Activated T-cell treated with anti-CD3 and anti-CD28 coated beads for 24 hours (primary cell): ENCODE data around the gene KCTD15.

Source experiments
- DNase-seq: peaks from one replicate; pipeline ENCODE4 v3.0.0-alpha.2; 2020; ENCODE audit warnings: low read depth

KCTD15 gene

DNA sequence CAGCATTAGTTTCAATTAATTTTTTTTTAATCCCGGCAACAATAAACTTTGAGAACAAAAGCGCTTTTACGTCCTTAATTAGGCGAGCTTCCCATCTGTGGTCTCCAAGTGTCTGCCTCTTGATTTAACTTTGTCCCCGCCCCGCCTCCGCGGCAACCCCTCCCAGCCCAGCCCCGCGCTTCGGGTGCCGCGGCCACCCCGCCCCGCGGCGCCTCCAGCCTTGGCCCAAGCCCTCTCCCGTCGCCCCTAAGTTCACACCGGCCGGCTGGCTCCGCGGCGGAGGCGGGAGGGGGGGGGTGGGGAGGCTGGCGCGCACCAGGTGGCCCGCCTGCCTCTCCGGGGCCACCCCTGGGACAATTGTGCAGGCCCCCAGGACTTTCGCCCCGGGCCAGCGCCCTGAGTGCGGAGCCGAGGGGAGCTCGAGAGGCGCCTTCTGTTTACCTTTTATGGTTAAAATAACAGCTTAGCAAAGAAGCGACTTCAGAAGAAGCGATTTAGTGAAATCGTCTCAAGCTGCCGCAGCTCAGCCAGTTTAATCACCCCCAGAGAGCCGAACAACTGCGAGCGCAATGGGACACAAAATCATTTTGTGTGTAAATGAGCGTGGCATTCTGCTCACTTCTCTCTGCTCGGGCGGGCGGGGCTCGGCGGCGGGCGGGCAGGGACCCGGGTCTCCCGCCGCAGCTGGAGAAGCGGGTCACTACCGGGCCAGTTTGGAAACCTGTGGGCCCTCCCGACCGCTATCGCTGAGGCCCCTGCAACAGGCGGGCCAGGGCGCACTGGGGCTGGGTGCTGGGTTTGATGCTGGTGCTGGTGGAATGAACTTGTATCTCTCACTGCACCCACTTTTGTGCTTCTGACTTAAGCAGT is 1.4 kb downstream of the KCTD15 start:
- no peak for DNase-seq

DNA sequence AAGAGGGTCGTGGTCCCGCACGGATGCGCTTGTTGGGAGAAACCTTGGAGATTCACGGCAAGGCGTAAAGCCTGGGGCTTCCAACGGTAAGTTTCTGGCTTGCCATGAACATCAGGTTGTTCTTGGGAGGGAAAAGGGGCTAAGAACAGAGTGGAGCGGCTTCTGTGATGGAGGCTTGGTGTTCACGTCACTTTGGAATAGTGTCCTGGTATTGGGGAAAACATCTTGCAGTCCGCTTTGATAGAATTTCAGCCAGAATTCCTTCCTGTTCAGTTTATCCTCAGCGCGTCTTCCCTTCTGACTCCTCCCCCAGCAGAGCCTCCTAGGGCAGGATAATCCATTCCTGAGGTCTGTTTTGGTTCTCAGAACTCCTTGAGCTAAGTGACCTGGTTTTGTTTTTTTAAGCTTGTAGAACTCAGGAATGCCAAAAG is 2.0 kb downstream of the KCTD15 start:
- DNase-seq, result no peak

DNA sequence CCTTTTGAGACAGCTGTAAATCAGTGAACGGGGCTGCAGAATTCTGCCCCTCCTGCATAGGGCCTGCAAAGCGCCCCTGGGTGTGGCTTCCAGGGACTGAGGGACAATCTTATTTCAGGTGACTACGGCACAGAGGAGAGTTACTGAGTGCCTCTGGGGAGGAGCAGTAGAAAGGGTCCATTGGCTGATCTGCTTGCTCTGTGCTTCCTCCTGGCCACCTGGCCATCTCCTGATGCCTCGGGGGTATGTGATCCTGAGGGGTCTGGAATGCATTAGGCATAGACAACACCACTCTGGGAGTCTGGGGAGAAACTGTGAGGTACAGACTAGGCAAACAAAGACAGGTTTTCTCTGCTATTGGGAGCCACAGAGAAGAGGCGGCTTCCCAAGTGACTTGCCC is 2.8 kb downstream of the KCTD15 start:
- DNase-seq, result no peak

DNA sequence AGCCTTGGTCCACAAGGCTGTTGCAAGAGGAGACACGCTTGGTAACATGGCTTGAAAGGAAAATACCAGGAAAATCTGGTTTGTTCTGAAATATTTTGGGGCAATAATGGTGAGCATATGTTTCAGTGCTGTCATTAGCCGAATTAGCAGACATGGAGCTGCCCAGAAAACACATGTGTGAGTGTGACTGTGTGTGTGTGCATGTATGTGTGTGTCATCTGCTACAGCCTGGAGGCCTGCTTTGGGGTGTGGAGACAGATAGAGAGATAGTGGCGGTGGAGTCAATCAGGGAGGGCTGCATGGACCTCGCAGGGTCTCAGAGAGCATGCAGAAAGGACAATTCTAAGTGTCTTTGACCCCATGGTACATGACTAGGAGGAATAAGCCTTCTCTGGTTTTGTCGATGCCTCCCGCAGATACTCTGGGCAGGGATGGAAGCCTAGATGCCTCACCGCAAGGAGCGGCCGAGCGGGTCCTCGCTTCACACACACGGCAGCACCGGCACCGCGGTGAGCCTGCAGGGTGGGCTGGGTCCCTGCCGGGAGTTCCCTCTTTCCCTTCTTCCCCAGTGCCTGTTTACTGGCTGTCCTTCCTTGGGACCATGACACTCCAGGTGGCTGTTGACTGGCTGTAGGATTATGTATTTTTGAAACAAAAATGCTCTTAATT is 3.5 kb downstream of the KCTD15 start:
- no peak for DNase-seq

DNA sequence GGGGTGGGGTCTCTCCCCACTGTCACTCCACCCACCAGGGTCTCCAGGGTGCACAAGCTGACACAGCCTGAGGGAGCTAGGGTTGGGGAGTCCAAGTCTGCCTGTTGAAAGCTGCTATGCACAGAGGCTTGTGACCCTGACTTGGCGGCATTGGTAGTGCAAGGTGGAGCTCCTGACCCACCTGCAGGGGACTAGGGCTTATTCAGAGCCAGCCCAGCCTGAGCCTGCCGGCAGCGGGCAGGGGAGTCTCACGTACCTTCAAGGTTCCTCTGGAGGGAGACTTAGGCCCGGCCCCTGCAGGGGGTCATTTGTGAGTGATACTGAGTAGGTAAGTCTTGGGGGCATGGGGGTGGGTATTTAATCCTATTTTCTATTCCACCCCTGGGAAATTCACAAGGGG is 4.7 kb downstream of the KCTD15 start:
- no peak for DNase-seq

DNA sequence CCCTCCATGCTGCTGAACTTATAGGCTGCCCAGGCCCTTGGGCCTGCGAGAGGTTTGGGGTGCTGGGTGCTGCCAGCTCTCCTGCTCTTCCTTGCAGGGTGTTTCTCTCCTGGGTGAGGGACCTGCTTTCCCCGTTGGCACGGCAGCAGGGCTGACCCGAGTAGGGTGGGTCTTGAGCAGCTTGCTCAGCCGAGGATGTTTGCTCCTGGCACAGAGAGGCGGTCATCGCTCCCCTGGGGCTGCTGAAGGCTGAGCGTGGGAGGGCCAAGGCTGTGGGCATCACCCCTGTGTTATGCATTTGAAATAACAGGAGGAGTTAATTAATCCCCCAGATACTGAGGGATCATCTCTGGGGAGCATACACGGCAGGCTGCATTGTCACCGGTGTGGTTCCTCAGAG is 5.3 kb downstream of the KCTD15 start:
- DNase-seq, result no peak

DNA sequence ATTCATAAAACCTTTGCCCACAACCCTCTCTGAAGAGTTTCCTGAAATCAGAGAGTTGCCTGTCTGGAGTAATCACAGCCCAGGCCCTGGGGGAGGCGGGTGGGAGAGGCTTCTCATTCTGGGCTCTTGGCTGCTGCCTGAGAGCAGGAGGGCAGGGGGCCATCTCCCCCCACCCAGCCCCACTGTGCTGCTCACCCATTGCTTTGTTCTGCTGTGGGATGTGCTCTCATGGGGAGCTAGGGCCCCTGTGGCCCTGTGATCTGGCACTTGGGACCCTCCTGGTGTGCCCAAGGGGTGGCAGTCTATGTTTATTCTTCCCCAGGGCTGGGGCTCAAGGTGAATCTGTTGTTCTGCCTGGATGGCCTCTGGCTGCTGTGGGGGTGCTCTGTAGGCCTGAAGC is 6.1 kb downstream of the KCTD15 start:
- no peak for DNase-seq

DNA sequence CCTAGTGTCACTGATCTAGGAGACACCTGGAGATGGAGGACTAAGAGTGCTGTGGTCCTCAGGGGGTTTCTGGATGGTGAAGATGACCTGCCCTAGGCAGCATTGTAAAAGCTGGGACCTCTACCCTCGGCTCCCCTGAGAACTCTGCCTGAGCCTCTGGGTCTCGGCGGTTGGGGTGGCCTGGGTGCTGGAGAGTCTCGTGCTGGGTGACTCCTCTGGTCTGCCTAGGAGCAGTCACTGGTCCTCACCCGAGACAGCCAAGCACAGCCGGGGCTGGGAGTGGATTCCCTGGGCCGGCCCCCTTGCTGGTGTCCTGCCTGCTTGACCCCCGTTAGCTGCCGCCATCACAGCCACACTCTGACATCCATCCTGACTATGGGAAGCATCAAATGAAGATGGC is 6.7 kb downstream of the KCTD15 start:
- no peak for DNase-seq

DNA sequence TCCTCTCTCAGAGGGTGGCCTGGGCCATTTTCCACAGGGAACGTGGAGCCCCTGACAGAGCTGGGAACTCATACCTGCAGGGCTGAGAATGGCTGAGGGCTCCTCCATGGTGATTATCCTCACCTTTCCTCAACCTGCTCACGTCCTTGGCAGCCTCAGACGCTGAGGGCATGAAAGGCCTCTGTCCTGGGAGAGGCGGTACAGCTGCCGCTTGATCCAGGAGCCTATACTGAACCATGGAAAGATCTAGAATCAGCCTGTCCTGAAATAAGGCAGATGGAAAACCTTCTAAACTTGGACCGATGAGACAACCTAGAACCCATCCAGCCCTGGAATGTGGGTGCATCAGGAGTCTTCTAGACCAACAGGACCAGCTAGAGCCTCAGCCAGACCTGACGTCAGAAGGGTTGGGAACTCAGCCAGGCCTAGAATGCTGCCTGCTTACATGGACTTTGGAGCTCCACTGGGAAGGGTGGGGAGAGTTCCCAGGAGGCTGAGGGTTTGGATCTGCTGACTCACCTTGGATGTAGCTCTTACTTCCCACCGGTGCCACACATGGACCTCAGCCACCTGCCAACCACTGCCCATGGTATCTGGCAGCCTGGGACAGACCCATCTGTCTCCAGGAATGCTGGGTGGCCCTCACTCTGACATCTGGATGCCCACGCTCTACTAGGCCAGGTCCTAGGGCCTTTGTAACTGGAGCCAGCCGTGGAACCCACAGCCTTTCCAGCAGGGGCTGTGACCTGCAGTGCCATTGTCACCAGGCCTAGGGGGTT is 7.5 kb downstream of the KCTD15 start:
- no peak for DNase-seq

DNA sequence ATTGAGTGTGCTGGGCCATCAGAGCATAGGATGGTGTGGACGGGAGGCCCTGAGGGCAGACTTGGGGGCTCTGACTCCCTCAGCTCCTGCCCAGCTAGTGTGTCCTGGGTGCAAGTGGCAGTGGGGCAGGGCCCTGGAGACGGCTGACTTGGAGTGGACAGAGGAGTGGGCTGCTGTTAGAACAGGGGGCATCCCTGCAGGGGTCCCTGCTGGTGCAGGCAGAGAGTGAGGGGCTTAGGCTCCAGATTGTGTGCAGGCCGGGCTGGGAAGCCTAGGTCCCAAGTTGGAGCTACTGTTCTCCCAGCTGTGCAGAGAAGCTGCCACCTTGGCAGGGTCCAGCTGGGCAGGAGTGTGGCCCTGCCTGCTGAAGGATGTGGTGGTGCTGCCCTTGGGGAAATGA is 8.6 kb downstream of the KCTD15 start:
- no peak for DNase-seq

DNA sequence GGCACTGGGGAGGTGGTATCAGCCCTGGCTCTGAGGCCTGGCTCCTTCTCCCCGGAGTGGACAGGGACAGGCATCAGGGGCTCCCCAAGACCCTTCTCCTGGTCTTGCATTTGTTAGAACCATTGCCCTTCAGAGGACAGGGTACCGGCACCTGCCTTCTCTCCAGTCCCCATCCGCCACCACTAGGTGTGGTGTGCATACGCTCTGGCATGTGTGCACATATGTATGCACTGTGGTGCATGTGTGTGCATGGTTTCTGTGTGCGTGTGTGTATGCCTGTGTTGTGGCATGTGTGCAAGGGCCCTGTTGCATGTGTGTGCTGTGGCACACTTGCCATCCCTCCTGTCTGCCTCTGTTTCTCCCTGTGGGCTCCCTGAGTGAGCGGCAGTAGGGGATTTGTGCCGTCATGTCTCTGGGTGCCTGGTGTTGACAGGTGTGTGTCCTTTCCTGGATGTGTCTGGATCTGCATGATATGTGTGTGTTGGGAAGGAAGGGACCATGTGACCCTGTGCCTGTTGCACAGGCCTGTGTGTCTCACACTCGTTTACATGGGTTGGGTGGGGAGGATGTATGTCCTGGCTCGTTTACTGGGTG is 9.3 kb downstream of the KCTD15 start:
- no peak for DNase-seq

DNA sequence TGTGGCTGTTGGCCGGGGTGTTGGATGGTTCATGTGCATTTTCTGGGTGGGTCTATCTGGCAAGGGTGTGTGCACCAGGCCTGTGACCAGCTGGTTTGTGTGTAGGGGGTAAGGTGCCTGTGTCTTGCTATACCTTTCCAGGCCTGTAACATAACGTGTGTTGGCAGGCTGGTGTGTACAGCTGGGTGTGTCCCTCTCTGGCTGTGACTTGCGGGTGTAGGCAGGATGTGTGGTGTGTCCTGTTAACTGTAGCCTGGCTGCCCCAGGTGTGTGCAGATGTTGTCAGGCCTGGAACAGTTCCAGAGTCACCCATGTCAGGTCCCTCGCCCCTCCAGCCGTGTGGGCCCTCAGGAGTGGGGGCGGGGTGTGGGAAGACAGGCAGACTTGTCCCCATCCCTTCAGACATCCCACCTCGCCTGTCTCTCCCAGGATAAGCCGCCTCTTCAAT is 9.8 kb downstream of the KCTD15 start:
- DNase-seq, result no peak

DNA sequence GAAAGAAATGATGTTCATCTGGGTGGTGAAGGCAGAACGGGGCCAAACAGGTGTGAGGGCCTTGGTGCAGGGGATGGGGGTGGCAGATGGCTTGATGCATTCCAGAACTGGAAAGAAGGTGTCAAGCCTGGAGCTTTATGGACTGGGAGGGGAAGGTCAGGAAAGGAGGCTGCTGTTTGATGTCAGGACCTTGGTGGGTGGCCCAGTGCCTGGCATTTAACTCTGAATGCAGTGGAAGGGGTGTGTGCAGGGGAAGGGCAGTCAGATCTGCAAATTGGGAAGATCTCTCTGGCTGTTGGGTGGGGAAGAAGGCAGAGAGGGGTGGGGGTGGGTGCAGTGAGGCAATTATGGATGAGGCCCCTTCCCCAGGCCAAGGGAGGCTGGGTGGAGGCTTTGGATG is 11.7 kb downstream of the KCTD15 start:
- no peak for DNase-seq

DNA sequence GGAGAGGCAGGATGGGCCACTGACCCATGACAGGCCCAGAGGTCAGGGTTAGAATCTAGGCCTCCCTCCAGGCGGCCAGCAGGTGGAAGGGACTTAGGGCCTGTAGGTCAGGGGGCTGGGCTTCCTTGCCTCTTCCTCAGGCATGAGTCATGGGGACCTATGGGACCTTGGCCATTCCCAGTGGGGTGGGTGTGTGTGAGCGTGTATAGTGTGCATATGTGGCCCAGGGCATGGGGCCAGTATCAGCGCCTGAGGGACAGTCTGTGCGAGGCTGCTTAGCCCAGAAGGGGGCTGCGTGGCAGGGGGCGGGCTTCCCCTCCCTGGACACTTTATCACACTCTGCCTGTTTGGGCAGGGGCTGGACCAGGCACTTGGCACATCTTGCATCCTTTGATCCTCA is 13.3 kb downstream of the KCTD15 start:
- no peak for DNase-seq

DNA sequence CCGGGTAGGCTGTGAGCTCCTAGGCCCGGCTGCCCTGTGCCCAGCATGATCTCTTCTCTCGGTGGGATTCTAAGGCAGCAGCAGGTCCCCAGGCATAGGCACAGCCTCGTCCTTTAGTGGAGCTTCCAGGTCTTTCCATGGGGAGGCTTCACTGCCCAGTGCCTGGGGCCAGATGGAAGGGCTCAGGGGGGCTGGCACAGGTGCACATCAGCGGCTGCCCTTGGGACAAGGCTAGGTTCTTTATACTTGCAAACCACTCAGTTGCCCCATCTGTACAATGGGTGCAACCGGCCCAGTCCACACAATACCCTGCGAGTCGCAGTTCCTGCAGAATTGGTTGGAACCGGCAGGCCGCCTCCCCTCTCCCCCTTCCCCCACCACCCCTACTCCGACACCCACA is 14.2 kb downstream of the KCTD15 start:
- DNase-seq, result no peak

DNA sequence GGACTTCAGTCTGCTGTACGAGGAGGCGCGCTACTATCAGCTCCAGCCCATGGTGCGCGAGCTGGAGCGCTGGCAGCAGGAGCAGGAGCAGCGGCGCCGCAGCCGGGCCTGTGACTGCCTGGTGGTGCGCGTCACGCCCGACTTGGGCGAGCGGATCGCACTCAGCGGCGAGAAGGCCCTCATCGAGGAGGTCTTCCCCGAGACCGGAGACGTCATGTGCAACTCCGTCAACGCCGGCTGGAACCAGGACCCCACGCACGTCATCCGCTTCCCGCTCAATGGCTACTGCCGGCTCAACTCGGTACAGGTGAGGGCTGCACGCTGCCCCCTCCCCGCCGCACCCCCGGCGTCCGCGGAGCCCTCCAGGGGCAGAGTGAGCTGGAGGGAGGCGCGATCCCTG is 14.6 kb downstream of the KCTD15 start:
- DNase-seq, result no peak

DNA sequence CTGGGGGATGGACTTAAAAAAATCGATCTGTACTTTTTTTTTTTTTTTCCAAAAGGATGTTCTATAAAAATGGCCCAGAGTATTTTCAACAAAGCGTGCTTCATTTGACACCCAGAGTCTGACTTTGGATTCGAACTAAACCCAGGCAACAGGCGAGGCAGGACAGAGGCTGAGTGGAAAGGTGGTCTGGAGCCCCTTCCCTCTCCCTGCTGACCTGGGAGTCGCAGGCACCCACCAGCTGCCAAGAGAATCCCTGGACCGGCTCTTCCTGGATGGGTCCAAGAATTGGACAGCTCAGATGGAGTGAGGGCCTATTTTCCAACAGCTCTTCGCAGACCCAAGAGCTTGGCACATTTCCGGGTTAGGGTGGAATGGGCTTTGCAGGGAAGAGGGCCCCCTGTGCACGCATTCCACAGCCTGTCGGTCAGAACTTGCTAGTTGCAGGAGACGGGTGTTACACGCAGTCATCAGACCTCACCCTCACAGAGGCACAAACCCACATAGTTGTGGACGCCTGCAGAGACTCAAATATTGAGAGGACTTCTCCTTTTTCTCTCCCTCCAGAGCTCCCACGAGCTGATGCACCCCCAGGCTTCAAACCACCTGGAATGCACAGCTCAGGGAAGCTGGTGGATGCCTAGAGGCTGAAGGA is 15.2 kb downstream of the KCTD15 start:
- DNase-seq, result no peak

DNA sequence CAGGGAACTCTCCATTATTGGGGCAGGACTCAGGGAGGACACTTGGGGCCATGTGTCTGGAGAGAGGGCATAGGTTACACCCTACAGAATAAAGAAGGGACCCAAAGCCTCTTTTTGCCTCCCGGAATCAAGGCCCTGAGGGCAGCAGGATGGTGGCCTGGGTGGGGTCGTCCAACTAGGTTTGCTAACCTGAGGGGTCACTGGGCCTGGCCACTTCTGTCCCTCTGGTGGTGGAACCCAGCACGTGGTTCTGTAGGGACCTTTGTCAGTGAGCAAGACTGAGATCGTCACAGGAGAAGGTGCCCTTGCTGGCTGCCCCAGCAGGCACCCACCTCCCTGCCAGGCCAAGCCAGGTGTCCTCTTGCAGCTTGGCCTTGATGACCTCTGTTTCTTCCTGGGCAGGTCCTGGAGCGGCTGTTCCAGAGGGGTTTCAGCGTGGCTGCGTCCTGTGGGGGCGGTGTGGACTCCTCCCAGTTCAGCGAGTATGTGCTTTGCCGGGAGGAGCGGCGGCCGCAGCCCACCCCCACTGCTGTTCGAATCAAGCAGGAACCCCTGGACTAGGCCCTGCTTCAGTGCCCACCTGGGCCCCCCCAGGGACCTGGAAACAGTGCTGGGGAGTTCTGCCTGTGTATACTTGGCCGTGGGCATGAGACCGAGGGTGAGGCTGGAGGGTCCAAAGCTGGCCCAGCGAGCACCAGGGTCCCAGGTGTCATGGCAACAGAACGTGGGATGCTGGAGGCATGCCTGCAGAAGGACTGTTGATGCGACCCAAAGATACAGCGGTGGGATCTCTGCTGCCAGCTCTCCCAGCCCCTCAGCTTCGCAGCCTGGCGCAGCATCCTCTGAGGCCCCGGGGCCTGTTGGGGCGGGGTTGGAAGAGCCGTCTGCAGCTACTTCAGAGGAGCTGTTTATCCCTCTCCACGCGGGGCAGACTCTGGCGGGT is 16.0 kb downstream of the KCTD15 start:
- DNase-seq, result no peak

DNA sequence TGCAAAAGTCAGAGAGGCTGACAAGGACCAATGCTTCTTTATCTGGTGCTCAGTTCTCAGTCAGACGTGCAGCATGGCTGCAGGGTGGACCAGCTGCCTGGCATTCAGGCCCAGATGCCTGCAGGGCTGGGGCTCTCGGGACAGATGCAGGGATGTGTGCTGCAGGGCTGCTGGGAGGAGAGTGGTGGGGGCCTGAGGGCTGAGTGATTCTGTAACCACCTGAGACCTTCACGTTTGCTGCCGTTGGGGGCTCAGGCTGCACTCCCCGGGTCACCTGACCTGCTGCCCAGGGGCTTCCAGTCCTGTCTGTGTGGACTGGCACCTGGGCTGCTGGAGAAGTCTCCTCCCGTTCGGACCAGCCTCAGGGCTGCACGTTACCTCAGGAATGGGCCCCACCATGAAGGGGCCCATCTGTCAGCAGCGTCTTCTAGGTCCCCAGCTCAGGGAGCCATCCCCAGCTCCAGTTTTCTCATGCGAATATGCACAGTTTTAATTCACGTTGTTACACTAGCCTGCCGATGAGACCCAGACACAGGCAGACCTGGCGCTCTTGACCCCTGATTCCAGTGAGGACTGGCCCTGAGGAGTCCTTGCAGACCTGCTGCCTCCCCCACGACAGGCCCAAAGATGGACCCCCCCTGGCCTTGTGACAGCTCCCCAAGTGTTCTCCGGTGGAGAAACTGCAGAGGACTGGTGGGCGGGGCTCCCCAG is 16.9 kb downstream of the KCTD15 start:
- DNase-seq, result no peak
